Measurements from ENCODE around the gene SF1.
A peak's percentile ranks its signal among the peaks of the same experiment; 100 is the strongest.

SF1 gene

DNA sequence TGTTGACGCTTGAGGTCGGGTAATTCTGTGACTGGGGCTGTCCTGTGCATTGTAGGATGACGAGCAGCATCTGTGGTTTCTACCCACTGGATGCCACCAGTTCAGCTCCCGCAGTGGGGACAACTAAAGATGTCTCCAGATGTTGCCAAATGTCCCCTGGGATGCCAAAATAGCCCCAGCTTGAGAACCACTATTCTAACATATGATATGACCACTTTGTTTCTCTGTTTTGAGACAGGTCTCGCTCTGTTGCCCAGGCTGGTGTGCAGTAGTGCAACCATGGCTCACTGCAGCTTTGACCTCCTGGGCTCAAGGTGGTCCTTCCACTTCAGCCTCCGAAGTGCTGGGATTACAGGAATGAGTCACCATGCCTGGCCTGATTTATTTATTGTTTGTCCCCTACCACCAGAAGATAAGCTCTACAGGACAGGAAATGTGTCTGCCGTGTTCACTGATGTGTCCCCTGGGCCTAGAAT, 36.4 kb upstream of the SF1 start:
- Histone ChIP-seq H3K9me2 (replicated peaks; ENCODE audit: low read depth, low read length) (no peaks in the 10 kb centered on the region), H3K4me2 (ENCODE audit: low read depth, low read length, poor library complexity, severe bottlenecking) (no peak overlapping the region), H3K4me3 (ENCODE audit: low read length, poor library complexity, severe bottlenecking) (no peak overlapping the region), H3K79me2 (ENCODE audit: insufficient read depth, low read length) (peaks cover under 1% of the 10 kb centered on the region), H4K20me1 (ENCODE audit: insufficient read depth, low read length, poor library complexity, severe bottlenecking) (peaks cover under 1% of the 10 kb centered on the region), H3K9ac (ENCODE audit: low read depth, low read length, poor library complexity, severe bottlenecking) (no peak overlapping the region), H2AFZ (ENCODE audit: low read length) (no peak overlapping the region), H3K36me3 (ENCODE audit: insufficient read depth, low read length) (no peaks in the 10 kb centered on the region), H3K9me3 (ENCODE audit: insufficient read depth, low read depth, low read length) (no peaks in the 10 kb centered on the region), H3K27me3 (ENCODE audit: insufficient read depth, low read length, poor library complexity, severe bottlenecking) (no peaks in the 10 kb centered on the region), H3K4me1 (ENCODE audit: insufficient read depth, low read length, poor library complexity, severe bottlenecking) (peaks cover 5% of the 10 kb centered on the region), H3F3A (ENCODE audit: low read depth) (no peaks in the 10 kb centered on the region)
- TF ChIP-seq EZH2phosphoT487 (IDR thresholded peaks at IDR 0.05; ENCODE audit: borderline replicate concordance) (no peak), CTCF (conservative IDR thresholded peaks at IDR 0.05; ENCODE audit: low read length) (no peak)

DNA sequence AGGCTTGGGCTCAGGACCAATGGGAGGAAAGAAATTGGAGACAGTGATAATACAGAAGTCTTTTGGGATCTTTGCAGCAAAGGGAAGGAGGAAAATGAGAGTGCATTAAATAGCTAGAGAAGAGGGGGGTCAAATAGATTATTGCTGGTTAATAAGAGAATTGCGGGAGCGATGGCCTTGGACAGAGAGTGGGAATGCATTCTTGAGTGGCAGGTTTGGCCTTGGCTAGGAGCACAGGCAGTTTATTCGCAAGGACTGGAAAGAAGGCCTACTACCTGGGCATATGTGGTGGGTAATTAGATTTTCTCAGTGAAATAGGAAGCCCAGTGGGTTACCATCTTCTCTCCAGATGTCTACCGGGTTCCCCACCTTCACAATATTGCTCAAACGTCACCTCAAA, 35.5 kb upstream of the SF1 start:
- Histone ChIP-seq H3K9me3 (ENCODE audit: insufficient read depth, low read depth, low read length) (no peaks in the 10 kb centered on the region), H3K4me3 (ENCODE audit: low read length, poor library complexity, severe bottlenecking) (no peak overlapping the region), H3K4me1 (ENCODE audit: insufficient read depth, low read length, poor library complexity, severe bottlenecking) (peaks cover 13% of the 10 kb centered on the region), H3K27me3 (ENCODE audit: insufficient read depth, low read length, poor library complexity, severe bottlenecking) (no peaks in the 10 kb centered on the region), H3K9me2 (replicated peaks; ENCODE audit: low read depth, low read length) (no peaks in the 10 kb centered on the region), H2AFZ (ENCODE audit: low read length) (no peak overlapping the region), H4K20me1 (ENCODE audit: insufficient read depth, low read length, poor library complexity, severe bottlenecking) (peaks cover 8% of the 10 kb centered on the region), H3K9ac (ENCODE audit: low read depth, low read length, poor library complexity, severe bottlenecking) (no peak overlapping the region), H3K4me2 (ENCODE audit: low read depth, low read length, poor library complexity, severe bottlenecking) (no peak overlapping the region), H3K36me3 (ENCODE audit: insufficient read depth, low read length) (no peaks in the 10 kb centered on the region), H3K79me2 (ENCODE audit: insufficient read depth, low read length) (peaks cover 8% of the 10 kb centered on the region), H3F3A (ENCODE audit: low read depth) (no peaks in the 10 kb centered on the region)
- TF ChIP-seq CTCF (conservative IDR thresholded peaks at IDR 0.05; ENCODE audit: low read length) (no peak), EZH2phosphoT487 (IDR thresholded peaks at IDR 0.05; ENCODE audit: borderline replicate concordance) (no peak)

GRCh38 chr11:64810891-64811272, 32.5 kb upstream of the SF1 start:
- Histone ChIP-seq H3K4me3 (ENCODE audit: low read length, poor library complexity, severe bottlenecking) (peak overlapping the region; percentile 94), H3F3A (ENCODE audit: low read depth) (no peaks in the 10 kb centered on the region), H3K36me3 (ENCODE audit: insufficient read depth, low read length) (no peaks in the 10 kb centered on the region), H3K9me3 (ENCODE audit: insufficient read depth, low read depth, low read length) (no peaks in the 10 kb centered on the region), H4K20me1 (ENCODE audit: insufficient read depth, low read length, poor library complexity, severe bottlenecking) (peaks cover 8% of the 10 kb centered on the region), H3K4me2 (ENCODE audit: low read depth, low read length, poor library complexity, severe bottlenecking) (peak overlapping the region; percentile 96), H3K9me2 (replicated peaks; ENCODE audit: low read depth, low read length) (no peaks in the 10 kb centered on the region), H2AFZ (ENCODE audit: low read length) (peak overlapping the region; percentile 94), H3K9ac (ENCODE audit: low read depth, low read length, poor library complexity, severe bottlenecking) (peak overlapping the region; percentile 85), H3K4me1 (ENCODE audit: insufficient read depth, low read length, poor library complexity, severe bottlenecking) (peaks cover 13% of the 10 kb centered on the region), H3K27me3 (ENCODE audit: insufficient read depth, low read length, poor library complexity, severe bottlenecking) (no peaks in the 10 kb centered on the region), H3K79me2 (ENCODE audit: insufficient read depth, low read length) (peaks cover 8% of the 10 kb centered on the region)
- TF ChIP-seq EZH2phosphoT487 (IDR thresholded peaks at IDR 0.05; ENCODE audit: borderline replicate concordance) (no peak), CTCF (conservative IDR thresholded peaks at IDR 0.05; ENCODE audit: low read length) (no peak)
